H9 (cell line): ENCODE results near the gene DIAPH3. TPM values are rescaled to one million over a fixed set of nuclear protein-coding genes. Genes with fewer than 3 reads are reported as not detected.
A peak's percentile ranks its signal among the peaks of the same experiment; 100 is the strongest.

Source experiments
- DNase-seq: peaks from one replicate; pipeline ENCODE4 v3.0.0-alpha.2; 2017
- H2AFZ ChIP-seq: one replicate; pipeline ENCODE4 v1.6.1; 2013; ENCODE audit warnings: mild to moderate bottlenecking, low read length, control low read depth, moderate library complexity
- H2AK5ac ChIP-seq: 2 replicates; pipeline ENCODE4 v1.6.1; 2013; ENCODE audit warnings: low read length, control low read depth, mixed read lengths; ENCODE audit not compliant: insufficient read length
- H2BK120ac ChIP-seq: one replicate; pipeline ENCODE4 v1.6.1; 2013; ENCODE audit warnings: low read depth, mild to moderate bottlenecking, low read length, control low read depth, inconsistent platforms; ENCODE audit not compliant: poor library complexity, severe bottlenecking
- H2BK12ac ChIP-seq: 2 replicates; pipeline ENCODE4 v1.6.1; 2013; ENCODE audit warnings: low read length, control low read depth, mixed read lengths, low read depth; ENCODE audit not compliant: insufficient read length
- H2BK15ac ChIP-seq: 2 replicates; pipeline ENCODE4 v1.6.1; 2013; ENCODE audit warnings: low read depth, low read length, control low read depth
- H2BK20ac ChIP-seq: one replicate; pipeline ENCODE4 v1.6.1; 2013; ENCODE audit warnings: low read depth, mild to moderate bottlenecking, low read length, control low read depth, inconsistent platforms; ENCODE audit not compliant: poor library complexity, severe bottlenecking
- H2BK5ac ChIP-seq: 2 replicates; pipeline ENCODE4 v1.6.1; 2013; ENCODE audit warnings: low read length, control low read depth, mixed read lengths; ENCODE audit not compliant: insufficient read length
- H3K14ac ChIP-seq: 2 replicates; pipeline ENCODE4 v1.6.1; 2013; ENCODE audit warnings: low read length, control low read depth; ENCODE audit not compliant: insufficient read depth
- H3K18ac ChIP-seq: 2 replicates; pipeline ENCODE4 v1.6.1; 2013; ENCODE audit warnings: low read depth, mild to moderate bottlenecking, mixed read lengths, low read length, control low read depth; ENCODE audit not compliant: insufficient read length
- H3K23ac ChIP-seq: 2 replicates; pipeline ENCODE4 v1.6.1; 2013; ENCODE audit warnings: low read length, control low read depth, mixed read lengths, low read depth; ENCODE audit not compliant: insufficient read length
- H3K23me2 ChIP-seq: 2 replicates; pipeline ENCODE4 v1.6.1; 2013; ENCODE audit warnings: low read depth, mild to moderate bottlenecking, mixed read lengths, low read length, control low read depth; ENCODE audit not compliant: insufficient read length, poor library complexity, severe bottlenecking
- H3K27ac ChIP-seq: 2 replicates; pipeline ENCODE4 v1.5.1; 2013; ENCODE audit warnings: low read length, control low read depth, mixed read lengths, low read depth; ENCODE audit not compliant: insufficient read length
- H3K27me3 ChIP-seq: 2 replicates; pipeline ENCODE4 v1.6.1; 2013; ENCODE audit warnings: low read length, control low read depth, inconsistent platforms; ENCODE audit not compliant: insufficient read depth
- H3K4ac ChIP-seq: 2 replicates; pipeline ENCODE4 v1.6.1; 2013; ENCODE audit warnings: low read depth, mild to moderate bottlenecking, control low read depth, inconsistent platforms, low read length, moderate library complexity
- H3K4me1 ChIP-seq: 2 replicates; pipeline ENCODE4 v1.6.1; 2013; ENCODE audit warnings: low read length, control low read depth, inconsistent platforms; ENCODE audit not compliant: insufficient read depth
- H3K4me2 ChIP-seq: 2 replicates; pipeline ENCODE4 v1.6.1; 2013; ENCODE audit warnings: low read length, control low read depth, mixed read lengths; ENCODE audit not compliant: insufficient read length, insufficient read depth
- H3K56ac ChIP-seq: 2 replicates; pipeline ENCODE4 v1.6.1; 2013; ENCODE audit warnings: low read depth, mild to moderate bottlenecking, mixed read lengths, low read length, control low read depth; ENCODE audit not compliant: insufficient read length
- H3K79me1 ChIP-seq: 2 replicates; pipeline ENCODE4 v1.6.1; 2013; ENCODE audit warnings: low read depth, mild to moderate bottlenecking, moderate library complexity, low read length, control low read depth, inconsistent platforms; ENCODE audit not compliant: insufficient read depth, poor library complexity, severe bottlenecking
- H3K79me2 ChIP-seq: 2 replicates; pipeline ENCODE4 v1.6.1; 2013; ENCODE audit warnings: low read length, control low read depth, inconsistent platforms; ENCODE audit not compliant: insufficient read depth
- H3K9ac ChIP-seq: 2 replicates; pipeline ENCODE4 v1.6.1; 2013; ENCODE audit warnings: low read length, control low read depth, mixed read lengths; ENCODE audit not compliant: insufficient read length; ENCODE audit errors: extremely low read depth
- H3K9me3 ChIP-seq: one replicate; pipeline ENCODE4 v1.6.1; 2013; ENCODE audit warnings: low read depth, low read length, inconsistent platforms; ENCODE audit not compliant: control insufficient read depth
- H3T11ph ChIP-seq: one replicate; pipeline ENCODE4 v1.6.1; 2013; ENCODE audit warnings: mild to moderate bottlenecking, low read length, control low read depth, inconsistent platforms
- H4K20me1 ChIP-seq: one replicate; pipeline ENCODE4 v1.6.1; 2013; ENCODE audit not compliant: control insufficient read depth, insufficient read length, insufficient read depth
- H4K5ac ChIP-seq: 2 replicates; pipeline ENCODE4 v1.6.1; 2013; ENCODE audit warnings: low read depth, mild to moderate bottlenecking, mixed read lengths, low read length, control low read depth; ENCODE audit not compliant: insufficient read length
- H4K8ac ChIP-seq: replicated peaks from 2 replicates; pipeline ENCODE4 v1.6.1; 2013; ENCODE audit warnings: low read length, control low read depth, mixed read lengths, low read depth; ENCODE audit not compliant: insufficient read length
- H4K91ac ChIP-seq: 2 replicates; pipeline ENCODE4 v1.6.1; 2013; ENCODE audit warnings: low read depth, mild to moderate bottlenecking, moderate library complexity, mixed read lengths, low read length, control low read depth; ENCODE audit not compliant: insufficient read length
- H3K27ac Mint-ChIP-seq, 3 experiments: 2 replicates in 2 of 3; 3 replicates in 1 of 3; pipeline ENCODE4 v1.8.0; 2020 to 2021; ENCODE audit warnings: mixed read lengths in 3 of 3, mild to moderate bottlenecking in 1 of 3, moderate library complexity in 1 of 3
- H3K27me3 Mint-ChIP-seq: 2 replicates; pipeline ENCODE4 v1.8.0; 2021; ENCODE audit warnings: low read depth, mild to moderate bottlenecking, moderate library complexity, mixed read lengths
- H3K36me3 Mint-ChIP-seq, 3 experiments: 2 replicates in 2 of 3; 3 replicates in 1 of 3; pipeline ENCODE4 v1.8.0; 2020 to 2021; ENCODE audit warnings: low read depth in 3 of 3, mixed read lengths in 3 of 3; ENCODE audit not compliant: insufficient read depth in 1 of 3
- H3K4me1 Mint-ChIP-seq, 2 experiments: 2 replicates each; pipeline ENCODE4 v1.8.0; 2020; ENCODE audit warnings: mixed read lengths in 2 of 2
- H3K4me3 Mint-ChIP-seq, 2 experiments: 2 replicates in 1 of 2; 3 replicates in 1 of 2; pipeline ENCODE4 v1.8.0; 2020 to 2021; ENCODE audit warnings: mild to moderate bottlenecking in 2 of 2, mixed read lengths in 2 of 2, moderate library complexity in 1 of 2
- H3K9me3 Mint-ChIP-seq, 2 experiments: 2 replicates in 1 of 2; 3 replicates in 1 of 2; pipeline ENCODE4 v1.8.0; 2020; ENCODE audit warnings: mild to moderate bottlenecking in 2 of 2, mixed read lengths in 2 of 2, moderate library complexity in 1 of 2
- CTCF ChIP-seq: fragments of 200-600 bp; sonication (generic); conservative IDR thresholded peaks from 3 replicates; pipeline ENCODE4 v1.8.0; 2021; ENCODE audit warnings: antibody characterized with exemption, mild to moderate bottlenecking
- WGBS: extraction: QIAGEN DNeasy Blood & Tissue Kit; methylation state at CpG from one replicate; pipeline ENCODE4 v1.1.7; 2013; ENCODE audit warnings: missing lambda C conversion rate, low lambda C conversion rate, mixed read lengths; ENCODE audit not compliant: insufficient read length; ENCODE audit errors: extremely low coverage; 5-methylcytosine and 5-hydroxymethylcytosine counted together
- total RNA-seq: library from RNA; stranded (reverse); gene quantifications from 2 replicates; pipeline ENCODE4 v1.2.1, GENCODE V29; 2021

Gene DIAPH3
- total RNA-seq, 1 experiment from 2014 or later, result 23.1 TPM

GRCh38 chr13:59686798-59687394 lies 476.8 kb downstream of the DIAPH3 start:
- no peak overlapping the region for H4K5ac ChIP-seq
- H3K14ac ChIP-seq, result no peak overlapping the region
- no peak overlapping the region for H2BK15ac ChIP-seq
- H3K36me3 Mint-ChIP-seq, result no peaks in the 10 kb centered on the region
- H3K9me3 ChIP-seq, result no peaks in the 10 kb centered on the region
- H3K27ac ChIP-seq, result no peak overlapping the region
- H2BK20ac ChIP-seq, result no peak overlapping the region
- no peak overlapping the region for H3K4ac ChIP-seq
- H3K9me3 Mint-ChIP-seq, result no peaks in the 10 kb centered on the region
- H3K23ac ChIP-seq, result no peak overlapping the region
- no peak for DNase-seq
- H3T11ph ChIP-seq, result no peak overlapping the region
- H3K18ac ChIP-seq, result no peak overlapping the region
- no peak overlapping the region for H3K56ac ChIP-seq
- no peak overlapping the region for H2BK5ac ChIP-seq
- H3K4me1 Mint-ChIP-seq, result peaks cover 58 to 60% of the 10 kb centered on the region in 2 experiments
- no peak overlapping the region for H3K9ac ChIP-seq
- H3K4me2 ChIP-seq, result no peak overlapping the region
- H2AK5ac ChIP-seq, result no peak overlapping the region
- H3K27me3 Mint-ChIP-seq, result no peaks in the 10 kb centered on the region
- no peaks in the 10 kb centered on the region for H3K79me1 ChIP-seq
- no peak overlapping the region for H2BK12ac ChIP-seq
- H3K27me3 ChIP-seq, result no peaks in the 10 kb centered on the region
- H3K23me2 ChIP-seq, result no peaks in the 10 kb centered on the region
- no peaks in the 10 kb centered on the region; the same call in 1 of the 2 replicates for H3K4me1 ChIP-seq
- no peaks in the 10 kb centered on the region for H3K79me2 ChIP-seq
- H4K8ac ChIP-seq, result no peak overlapping the region
- H4K91ac ChIP-seq, result no peak overlapping the region
- no peak overlapping the region for H2AFZ ChIP-seq
- H4K20me1 ChIP-seq, result no peaks in the 10 kb centered on the region
- no peak overlapping the region for H2BK120ac ChIP-seq
- no peak overlapping the region for H3K4me3 Mint-ChIP-seq
- WGBS, result no CpG with 5 or more reads among the region's 2 CpGs
- H3K27ac Mint-ChIP-seq, result peak overlapping the region in 1 of 3 experiments; percentile 2; a peak in 1 of 7 replicates
- TF ChIP-seq CTCF, result no peak
